Stimulated activated CD4-positive, alpha-beta T cell treated with anti-CD3 and anti-CD28 coated beads, TNF-alpha, amount 100 ng/mL, for 24 hours (primary cell): ENCODE data around the gene SMYD3.

Experiments used
- DNase-seq, 3 experiments: peaks; one replicate each; pipeline ENCODE4 v3.0.0-alpha.2; 2020; ENCODE audit warnings: low read depth in 3 of 3

SMYD3 gene

DNA sequence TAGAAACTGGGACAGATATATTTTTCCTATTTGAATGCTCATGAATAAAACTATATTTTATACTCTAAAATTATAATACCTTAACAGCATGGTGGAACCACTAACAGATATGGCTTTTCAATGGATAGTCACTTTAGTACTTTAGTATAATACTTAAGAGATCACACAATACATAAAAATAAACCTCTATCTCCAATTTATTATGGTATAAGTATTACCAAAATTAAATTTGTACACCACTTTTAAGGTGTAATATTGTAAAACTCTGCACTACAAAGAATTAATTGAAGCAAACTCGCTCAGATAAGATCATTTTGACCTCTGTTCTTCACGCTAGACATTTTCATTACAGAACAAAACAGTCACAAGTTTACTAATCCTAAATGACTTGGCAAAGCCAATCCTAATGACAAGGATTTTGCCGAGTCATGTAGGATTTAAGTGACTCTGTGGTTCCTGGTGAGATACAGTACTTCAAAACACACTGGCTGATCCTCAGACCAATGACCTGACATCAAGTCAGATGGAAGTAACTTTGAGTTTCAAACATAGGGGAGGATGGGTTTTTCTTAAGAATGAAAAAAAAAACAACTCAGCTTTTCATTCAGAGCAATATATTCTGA lies 200.6 kb downstream of the SMYD3 start:
- no peak for DNase-seq

DNA sequence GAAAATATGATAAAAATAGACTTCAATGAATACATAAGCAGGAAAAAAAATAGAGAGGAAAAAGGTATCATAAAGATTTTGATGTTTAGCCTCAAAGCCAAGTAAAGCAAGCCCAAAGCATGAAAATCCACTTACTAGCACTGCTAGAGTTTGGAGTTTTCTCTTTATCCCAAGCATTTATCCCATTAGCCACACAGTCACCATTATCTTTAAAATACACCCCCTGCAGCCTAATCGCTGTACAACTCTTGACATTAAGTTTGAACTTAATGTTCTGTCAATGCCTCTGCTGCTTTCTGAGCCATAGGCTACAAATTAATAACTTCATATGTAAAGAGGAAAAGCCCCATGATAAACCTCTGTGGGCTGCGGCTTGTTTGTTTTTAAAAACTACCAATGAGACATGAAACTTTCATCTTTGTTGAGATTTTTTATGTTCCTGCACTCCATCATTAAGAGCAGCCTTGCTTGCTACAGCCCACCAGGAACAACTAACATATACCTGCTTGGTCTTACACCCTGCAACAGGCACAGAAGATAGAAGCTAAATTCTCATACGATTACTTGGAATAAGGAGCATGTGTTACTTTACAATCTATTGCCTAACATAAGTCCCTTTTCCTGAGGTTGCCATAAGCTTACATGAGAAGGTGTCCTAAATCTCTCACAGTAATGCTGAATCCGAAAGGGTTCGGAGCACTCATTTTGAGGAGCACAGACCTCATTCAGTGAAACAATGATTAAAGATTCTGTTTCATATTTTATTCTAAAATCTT lies 202.4 kb downstream of the SMYD3 start:
- no peak for DNase-seq

DNA sequence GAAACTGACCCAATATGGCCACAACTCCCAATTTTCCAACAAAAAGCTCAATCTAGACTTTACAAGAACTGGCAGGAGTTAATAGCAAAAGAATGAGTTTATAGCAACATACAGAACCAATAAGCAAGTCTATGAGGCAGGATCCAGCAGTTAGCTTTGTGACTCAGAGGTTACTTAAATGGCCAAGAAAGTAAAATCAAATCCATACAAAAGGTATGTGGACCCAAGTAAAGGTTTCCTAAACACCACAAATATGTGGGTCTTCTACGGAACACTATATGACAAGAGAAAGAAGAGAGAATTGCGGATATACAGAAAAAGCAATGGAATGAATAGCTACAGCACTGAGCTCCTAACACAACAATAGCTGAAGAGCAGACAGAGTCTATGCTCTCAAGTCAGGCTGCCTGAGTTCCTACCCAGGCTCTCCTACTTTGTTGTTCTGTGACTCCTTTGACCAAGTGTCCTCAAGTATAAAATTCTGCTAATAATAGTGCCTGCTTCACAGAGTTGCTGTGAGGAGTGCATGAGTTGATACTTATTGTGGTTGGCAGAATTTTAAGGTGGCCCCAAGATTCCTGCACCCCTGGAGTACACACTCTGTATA lies 204.3 kb downstream of the SMYD3 start:
- no peak for DNase-seq

DNA sequence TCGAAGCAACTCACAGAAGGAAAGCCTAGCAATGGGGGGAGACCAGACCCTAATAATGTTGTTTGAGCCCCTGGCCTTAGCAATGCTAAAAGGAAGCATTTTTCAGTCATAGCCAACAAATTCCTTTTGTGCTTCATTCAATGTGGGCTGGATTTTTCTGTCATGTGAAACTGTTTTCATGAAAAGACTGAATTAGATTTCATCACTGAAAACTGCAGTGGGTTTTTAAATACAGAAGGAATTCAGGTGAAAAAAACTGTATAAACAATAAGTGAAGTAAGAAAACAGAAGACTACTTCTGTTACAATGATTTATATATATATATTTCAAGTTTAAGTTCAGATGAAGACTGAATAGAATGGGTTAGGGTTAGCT lies 204.8 kb downstream of the SMYD3 start:
- DNase-seq, result no peak

DNA sequence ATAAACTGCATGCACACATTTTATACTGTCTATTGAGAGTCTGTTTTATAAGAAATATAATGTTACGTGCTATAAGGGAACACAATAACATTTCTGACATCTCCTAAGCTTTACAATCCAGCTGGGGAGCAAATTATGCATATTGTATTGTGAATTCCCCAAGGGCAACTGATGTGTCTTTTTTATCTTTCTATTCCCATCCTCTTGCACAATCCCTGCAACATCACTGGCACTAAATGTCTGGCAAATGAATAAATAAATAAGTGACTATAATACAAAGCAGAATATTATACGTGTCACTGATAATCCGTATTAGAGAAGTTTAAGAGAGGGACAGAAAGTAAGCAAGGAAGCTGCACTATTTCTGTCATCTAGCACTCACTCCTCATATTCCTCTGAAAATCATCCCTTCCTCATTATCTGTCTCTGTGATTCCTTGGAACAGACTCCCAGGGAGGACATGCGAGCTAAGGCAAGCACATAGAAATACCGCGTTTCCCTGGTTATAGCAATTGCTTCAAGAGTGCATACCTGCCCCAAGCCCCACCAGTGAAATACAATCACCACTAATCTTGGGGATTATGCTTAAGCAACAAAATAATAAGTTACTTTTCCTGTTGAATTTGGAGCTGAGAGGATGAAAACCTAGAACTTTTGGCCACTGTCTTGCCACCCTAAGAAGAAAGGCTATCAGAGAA lies 205.4 kb downstream of the SMYD3 start:
- DNase-seq, result no peak

DNA sequence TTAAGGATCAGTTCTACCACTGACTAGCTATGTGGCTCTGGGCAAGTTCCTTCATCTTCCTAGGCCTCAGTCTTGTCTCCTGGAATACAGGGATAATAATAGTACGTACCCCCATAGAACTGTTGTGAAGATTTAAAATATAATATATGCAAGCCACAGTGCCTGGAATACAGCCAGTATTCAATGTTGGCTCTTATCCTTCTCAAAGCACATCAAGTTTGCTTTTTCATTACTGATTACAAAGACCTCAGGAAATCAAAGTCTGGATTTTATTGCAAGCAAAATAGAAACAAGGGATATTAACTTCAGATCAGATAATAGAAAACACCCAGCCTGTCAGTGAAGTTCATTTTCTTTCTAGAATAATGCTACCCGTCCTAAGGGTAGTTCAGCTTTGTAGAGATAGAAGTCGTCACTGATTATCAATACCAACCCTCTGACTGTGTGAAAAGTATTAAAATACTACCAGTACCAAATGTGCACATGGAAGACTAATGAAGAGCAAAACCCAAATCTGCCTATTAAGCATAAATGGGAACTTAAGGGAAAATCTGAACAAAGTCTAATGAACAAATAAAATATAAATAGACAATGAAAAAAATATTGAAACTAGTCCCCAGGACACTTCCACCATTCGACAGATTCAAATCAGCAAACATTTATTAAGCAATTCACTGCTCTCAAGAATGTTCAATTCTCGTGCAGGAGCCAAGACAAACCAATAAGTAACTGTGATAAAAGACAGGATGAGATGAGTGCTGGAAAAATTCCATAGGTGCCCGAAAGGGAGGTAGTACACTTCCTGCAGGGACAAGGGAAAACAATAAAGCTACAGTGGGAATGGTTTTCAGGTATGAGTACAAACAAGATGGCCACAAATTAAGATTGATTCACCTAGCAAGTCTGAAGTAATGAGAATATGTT lies 206.2 kb downstream of the SMYD3 start:
- no peak for DNase-seq

DNA sequence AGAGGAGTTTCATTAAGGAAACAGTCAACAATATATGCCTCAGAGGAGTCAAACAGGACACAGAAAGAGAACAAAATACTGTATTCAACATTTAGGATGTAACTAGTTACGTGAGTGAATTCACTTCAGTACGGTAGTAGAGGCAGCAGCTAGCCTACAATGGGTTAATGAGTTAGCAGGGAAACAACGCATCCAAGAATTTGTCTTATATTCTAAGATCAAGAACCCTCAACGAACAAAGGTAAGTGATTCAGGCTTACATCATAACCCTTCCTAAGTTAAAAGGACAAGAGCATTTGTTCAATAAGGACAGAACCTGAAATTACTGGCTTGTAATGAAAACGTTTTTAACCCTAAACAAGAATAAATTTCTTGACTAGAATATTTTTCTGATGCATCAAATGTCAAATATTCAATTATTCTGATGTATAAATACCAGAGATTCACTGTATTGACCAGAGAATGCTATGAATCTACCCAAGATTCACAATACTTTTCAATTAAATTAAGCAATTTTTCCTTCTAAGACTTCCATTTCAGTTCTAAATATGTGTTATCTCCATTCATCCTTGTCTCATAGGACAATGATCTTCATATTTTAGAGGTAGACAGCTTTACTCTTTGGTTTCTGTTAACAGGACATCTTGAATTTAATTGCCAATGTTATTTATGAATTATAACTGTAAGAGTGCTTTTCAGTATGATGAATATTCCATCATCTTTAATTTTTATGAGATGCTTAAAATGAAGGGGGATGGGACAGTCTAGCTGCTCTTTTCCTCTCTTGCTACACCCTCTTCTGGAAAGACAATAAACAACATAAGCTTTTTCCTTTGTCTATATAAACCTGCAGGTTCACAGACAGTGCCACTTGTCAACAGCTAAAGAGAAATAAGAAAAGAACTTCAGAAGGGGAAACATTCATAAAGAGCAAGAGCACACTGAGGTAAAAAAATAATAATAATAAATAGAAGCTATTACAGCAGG lies 209.5 kb downstream of the SMYD3 start:
- DNase-seq, result no peak

DNA sequence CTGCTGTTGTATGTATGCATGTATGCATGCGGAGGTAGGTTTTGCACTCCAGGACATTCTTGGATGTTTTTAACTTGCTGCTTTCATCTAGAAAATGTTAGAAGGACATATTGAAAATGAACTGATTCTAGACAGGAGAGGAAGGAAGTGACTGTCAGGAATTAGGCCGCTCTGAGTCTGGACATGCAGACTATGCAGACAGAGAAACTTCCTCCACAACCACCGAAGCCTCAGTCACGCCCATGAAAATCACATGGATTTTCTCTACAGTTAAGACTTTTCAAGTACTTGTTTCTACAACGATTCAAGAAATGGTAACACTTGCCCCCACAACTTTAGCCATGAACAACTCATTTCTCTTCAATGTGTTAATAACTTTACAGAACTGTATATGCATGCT lies 211.1 kb downstream of the SMYD3 start:
- no peak for DNase-seq

DNA sequence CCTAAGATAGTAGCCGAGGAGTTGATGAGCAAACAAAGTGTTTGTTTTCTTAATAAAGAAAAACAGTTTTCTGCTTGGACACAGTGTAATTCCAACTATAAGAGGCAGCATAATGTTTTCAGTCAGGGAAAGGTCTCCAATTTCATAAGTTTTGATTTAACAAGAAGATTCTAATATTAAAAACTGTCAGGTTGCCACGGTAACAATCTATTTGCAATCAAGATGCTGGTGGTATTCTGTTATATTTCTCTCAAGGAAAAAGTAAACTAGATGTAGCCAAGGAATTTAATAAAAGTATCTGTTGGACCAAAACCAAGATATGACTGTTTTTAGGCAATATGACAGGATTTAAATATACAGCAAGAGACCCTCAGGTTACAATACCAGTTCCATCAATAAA lies 211.7 kb downstream of the SMYD3 start:
- DNase-seq, result no peak

DNA sequence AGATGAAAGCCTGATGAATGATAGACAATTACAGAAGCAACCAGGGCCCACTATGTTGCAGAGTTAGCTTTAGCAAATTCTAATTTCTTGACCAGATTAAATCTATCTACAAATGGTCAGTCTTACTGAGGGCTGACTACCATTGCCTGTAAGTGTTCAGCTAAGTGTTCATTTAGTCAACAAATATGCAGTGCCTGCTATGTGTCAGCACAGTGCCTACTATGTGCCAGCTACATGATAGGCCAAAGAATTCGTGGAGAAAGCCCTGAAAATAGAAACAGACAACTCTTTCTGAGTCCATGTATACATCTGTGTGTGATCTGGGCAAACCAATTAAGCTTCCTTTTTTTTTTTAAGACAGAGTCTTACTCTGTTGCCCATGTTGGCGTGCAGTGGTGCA lies 212.8 kb downstream of the SMYD3 start:
- DNase-seq, result no peak

DNA sequence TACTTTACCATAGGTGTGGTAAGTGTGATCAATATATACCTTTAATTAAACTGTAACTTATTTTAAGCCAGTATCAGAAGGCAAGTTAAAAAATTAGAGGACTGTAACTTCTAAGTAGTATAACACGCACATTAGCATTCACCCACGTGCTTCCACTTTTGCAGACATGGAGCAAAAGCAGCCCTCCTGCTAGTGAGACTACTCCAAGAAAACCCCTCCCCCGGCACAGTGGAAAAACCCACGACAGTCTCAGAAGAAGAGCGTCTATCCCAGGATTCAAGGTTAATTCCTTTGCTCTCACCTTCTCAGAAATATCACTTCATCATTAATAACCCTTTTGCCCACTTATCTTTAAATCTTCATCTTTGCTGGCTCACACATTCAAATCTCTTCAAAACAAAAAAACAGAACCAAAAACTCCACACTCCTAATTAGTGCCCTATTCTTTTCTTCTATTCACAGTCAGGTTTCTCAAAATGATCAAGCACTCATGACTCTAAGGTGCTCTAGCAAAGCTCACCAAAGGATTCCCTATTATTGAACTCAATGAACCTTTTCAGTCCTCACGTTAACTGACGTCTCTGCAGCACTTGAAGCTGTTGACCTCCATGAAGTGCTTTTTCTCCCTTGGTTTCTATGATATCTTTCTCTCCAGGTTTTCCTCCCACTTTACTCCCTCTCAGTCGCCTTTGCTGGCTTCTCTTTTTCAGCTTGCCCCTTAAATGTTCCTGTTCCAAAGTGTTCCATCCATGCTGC lies 213.5 kb downstream of the SMYD3 start:
- no peak for DNase-seq

DNA sequence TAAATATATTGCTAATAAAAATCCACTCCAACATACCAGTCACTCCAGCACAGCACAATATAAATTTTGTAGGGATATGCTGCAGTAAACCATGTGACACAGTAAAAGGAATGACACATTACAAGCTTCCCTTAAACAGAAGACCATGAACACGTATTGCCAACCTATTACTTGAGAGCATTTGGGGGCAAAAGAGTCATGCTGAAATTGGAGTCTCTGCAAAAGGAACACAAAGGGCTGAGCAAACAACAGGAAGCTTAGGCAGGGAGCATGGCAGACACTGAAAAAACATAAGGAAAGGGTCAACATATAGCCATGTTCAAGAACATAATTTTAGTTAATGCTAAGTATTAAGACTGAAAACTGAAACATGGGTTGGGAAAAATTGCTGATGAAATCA lies 214.5 kb downstream of the SMYD3 start:
- no peak for DNase-seq

DNA sequence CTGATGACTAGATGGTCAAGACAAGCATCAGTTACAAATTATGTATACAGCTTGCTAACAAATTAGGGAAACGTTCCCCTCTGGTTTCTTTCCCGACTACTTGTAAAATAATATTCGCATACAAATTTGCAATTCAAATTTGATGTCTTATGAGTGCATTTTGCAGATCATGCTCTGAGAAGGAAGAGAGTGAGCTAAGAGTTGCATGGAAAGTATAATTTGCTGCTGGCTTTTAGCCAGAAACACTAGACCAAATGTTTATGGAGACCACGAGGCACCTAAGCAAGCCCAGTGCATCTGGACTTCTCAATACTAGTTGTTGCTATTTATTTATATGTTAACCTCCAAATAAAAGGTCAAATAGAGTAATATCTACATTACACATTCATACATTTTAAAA lies 216.0 kb downstream of the SMYD3 start:
- DNase-seq, result no peak

DNA sequence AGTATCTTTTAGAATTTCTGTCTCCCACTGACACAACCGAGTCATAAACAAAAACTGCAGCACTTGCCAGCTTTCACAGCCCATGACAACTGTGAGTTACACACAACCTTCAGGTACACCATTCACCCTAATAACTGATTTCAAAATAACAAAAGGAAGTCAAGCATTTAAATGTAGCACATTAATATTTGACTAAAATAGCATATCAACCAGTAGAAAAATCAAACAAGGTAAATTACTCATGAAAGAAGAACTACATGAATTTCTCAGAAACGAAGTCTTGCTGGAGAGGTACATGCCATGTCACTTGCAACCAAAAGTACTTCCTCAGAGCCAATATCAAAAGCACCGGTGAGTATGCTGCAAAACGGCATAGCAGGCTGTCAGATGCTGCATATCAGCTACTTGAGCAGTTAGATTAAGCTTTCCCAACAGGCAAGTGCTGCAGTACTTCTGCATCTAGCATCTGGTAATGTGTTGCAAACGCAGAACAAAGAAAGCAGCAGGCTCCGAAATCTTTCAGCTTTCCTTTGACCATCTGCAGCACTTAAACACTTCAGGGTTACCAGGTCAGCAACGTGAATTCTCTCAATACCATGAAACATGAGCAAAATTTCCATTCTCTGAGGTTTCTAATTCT lies 223.2 kb downstream of the SMYD3 start:
- DNase-seq, result no peak

DNA sequence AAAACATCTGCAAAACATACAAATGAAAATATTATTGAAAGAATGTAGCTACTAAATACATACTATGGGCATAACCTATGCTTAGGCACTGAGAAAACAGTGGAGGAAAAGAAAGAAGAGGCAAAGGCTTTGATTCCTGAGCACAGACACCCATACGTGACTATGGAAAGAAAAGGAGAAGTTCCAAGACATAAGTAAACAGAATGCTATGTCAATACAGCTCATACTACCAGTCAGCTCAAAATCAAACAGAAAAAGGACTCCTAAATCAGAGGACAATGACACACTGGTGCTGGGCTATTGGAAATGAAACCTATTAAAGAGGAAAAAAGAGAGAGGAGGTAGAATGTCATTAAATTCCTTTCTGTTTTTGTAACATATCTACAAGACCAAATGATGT lies 225.4 kb downstream of the SMYD3 start:
- DNase-seq, result no peak

DNA sequence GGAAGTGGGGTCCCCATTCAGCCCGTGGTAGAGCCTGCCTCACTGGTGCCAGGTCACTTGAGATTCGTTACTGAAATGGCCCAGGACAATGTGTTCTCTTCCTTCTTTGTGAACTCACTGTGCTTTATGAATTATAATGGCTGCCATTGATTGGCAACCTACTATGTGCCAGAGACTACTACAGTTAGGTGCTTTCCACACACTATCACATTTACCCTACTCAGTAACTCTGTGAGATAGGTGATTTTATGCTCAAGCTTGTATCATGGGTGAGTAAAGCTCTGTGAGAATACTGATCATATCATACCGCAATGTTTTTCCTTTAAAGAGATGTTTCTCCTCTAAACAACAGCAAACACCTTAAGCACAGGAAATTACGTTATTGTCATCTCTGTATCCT lies 225.9 kb downstream of the SMYD3 start:
- no peak for DNase-seq

DNA sequence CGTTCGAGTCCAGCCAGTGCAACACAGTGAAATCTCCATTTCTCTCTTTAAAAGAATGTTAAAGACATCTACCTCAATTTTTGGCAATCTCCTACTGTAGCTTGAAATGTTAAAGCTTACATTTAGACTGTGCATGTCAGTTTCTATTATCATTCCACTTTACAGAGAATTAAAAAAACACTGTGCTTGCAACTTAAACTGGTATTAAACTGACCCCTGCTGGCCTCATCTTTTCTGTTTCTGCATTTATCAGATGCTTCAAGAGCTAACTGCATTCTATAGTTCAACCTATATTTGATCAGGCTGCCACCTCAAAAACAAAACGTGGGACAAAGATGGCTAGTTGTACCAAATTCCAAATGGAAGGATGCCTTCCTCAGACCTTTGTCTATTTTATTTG lies 226.5 kb downstream of the SMYD3 start:
- no peak for DNase-seq

DNA sequence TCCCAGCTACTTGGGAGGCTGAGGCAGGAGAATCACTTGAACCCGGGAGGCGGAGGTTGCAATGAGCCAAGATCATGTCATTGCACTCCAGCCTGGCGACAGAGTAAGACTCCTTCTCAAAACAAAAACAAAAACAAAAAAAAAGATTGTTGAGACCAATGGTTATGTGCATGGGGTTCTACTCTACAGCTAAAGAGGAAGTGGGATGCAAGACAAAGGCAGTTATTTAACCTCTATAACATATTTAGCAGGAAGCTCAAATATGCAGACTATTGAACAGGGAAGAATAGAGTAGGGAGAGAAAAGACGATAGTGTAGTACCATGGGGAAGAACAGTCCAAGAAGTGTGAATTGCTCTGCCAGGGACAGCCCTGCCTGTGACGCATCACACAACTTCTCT lies 227.7 kb downstream of the SMYD3 start:
- DNase-seq, result no peak

DNA sequence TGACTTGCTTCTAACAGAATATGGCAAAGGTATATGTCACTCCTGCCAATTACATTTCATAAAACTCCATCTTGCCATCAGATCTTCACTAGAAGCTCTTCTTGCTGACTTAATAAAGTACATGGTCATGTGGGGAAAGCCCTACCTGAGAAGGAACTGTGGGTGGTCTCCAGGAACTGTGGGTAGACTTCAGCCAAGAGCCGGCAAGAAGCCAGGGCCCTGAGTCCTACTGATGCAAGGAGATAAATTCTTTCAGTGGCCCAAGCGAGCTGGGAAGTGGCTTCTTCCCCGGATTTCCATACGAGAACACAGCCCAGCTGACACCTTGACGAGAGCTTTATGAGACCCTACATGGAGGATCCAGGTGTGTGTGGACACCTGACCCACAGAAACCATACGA lies 228.7 kb downstream of the SMYD3 start:
- DNase-seq, result no peak
